ENCODE data around the gene PTPRD. TPM values are rescaled to one million over a fixed set of nuclear protein-coding genes. Genes with fewer than 3 reads are reported as not detected.

The PTPRD gene
- polyA plus RNA-seq, 4 donors: 2.1 to 5.6 (median 3.9) TPM

DNA sequence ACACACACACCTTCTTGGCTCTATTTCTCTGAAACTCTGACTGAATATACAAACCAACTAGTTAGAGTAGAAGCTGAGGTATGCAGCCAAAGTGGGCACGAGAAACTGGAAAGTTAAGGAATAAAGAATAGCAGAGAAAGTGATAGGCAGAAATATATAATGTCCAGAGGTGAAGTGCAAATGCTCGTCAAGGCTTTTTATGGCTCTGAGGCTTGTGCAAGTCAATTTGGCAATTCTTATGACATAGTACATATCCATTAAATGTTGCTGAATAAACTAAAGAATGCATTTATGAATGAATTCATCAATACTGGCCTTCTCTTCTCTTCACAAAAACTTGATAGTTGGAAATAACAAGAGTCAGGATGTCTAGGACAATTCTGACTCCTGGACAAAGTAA lies 2323.1 kb downstream of the PTPRD start:
- DNase-seq: peak in 1 of 2 donors; percentile 52
- no peaks in the 10 kb centered on the region for H3K9me3 ChIP-seq (ENCODE audit: control insufficient read depth in 2 of 2, insufficient read depth in 1 of 2, low read depth in 1 of 2, low read length in 1 of 2)
- no peaks in the 10 kb centered on the region for H3K27me3 ChIP-seq (ENCODE audit: control insufficient read depth in 3 of 3, insufficient read depth in 3 of 3, low read length in 3 of 3)
- no peak overlapping the region for H3K27ac ChIP-seq (ENCODE audit: low read depth in 1 of 3, low read length in 2 of 3)
- 37 to 53% (median 52%) methylated on average over 2 of the region's 2 CpGs for WGBS, 3 donors
- peaks cover 0 to 20% (median 3%) of the 10 kb centered on the region in 3 donors for H3K4me1 ChIP-seq (ENCODE audit: control insufficient read depth in 3 of 3, insufficient read depth in 2 of 3, low read depth in 1 of 3, low read length in 2 of 3)
- H3K4me3 ChIP-seq (ENCODE audit: low read depth in 1 of 3, low read length in 3 of 3): no peak overlapping the region
- FAIRE-seq: no peak
- H3K36me3 ChIP-seq (ENCODE audit: control insufficient read depth in 3 of 3, insufficient read depth in 2 of 3, low read depth in 1 of 3, low read length in 3 of 3): no peaks in the 10 kb centered on the region

DNA sequence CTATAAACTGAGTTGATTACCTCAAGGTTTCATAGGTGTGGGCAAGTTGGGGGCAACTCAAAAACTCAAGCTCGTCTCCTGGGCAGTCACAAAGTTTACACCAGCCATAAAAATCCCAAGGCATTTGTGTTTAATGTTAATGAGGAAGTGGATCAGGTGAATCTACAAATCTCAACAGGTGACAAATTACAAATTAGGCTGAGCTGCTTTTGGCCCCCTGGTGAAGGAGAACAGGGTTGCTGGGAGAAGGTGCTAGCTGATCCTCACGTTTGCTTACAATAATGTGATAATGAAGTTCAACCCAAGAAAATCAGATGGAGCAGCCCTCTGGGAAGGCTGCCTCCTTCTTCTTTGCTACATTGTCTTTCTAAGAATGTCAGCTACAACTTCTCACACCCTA lies 2324.8 kb downstream of the PTPRD start:
- WGBS, 3 donors: 12 to 42% (median 20%) methylated on average over 2 of the region's 2 CpGs
- Histone ChIP-seq H3K36me3 (ENCODE audit: control insufficient read depth in 3 of 3, insufficient read depth in 2 of 3, low read depth in 1 of 3, low read length in 3 of 3) (no peaks in the 10 kb centered on the region), H3K4me1 (ENCODE audit: control insufficient read depth in 3 of 3, insufficient read depth in 2 of 3, low read depth in 1 of 3, low read length in 2 of 3) (peaks cover 0 to 20% (median 3%) of the 10 kb centered on the region in 3 donors), H3K27me3 (ENCODE audit: control insufficient read depth in 3 of 3, insufficient read depth in 3 of 3, low read length in 3 of 3) (no peaks in the 10 kb centered on the region), H3K4me3 (ENCODE audit: low read depth in 1 of 3, low read length in 3 of 3) (no peak overlapping the region), H3K9me3 (ENCODE audit: control insufficient read depth in 2 of 2, insufficient read depth in 1 of 2, low read depth in 1 of 2, low read length in 1 of 2) (no peaks in the 10 kb centered on the region), H3K27ac (ENCODE audit: low read depth in 1 of 3, low read length in 2 of 3) (peak overlapping the region; percentile 27 to 78 (median 36))
- DNase-seq (peak in 1 of 2 donors; percentile 39), FAIRE-seq (no peak)

DNA sequence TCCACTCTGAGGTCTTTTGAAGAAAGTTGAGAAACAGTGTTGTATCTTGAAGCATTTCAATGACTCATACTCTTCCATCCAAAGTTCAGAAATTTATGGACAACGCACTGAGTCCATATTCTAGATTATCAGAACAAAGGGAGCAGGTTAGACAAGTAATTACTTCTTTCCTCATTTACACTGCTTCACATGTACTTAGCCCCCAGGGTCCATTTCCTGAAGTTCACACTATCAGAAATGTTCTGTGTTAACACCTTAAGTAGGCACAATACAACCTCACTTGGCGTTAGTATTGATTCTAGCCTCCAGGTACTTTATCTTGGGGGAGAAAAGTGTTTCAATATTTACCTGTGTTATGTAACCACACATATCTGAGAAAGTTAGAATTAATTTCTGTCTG lies 2325.3 kb downstream of the PTPRD start:
- no peak overlapping the region for H3K27ac ChIP-seq (ENCODE audit: low read depth in 1 of 3, low read length in 2 of 3)
- peak; percentile 87 for FAIRE-seq

DNA sequence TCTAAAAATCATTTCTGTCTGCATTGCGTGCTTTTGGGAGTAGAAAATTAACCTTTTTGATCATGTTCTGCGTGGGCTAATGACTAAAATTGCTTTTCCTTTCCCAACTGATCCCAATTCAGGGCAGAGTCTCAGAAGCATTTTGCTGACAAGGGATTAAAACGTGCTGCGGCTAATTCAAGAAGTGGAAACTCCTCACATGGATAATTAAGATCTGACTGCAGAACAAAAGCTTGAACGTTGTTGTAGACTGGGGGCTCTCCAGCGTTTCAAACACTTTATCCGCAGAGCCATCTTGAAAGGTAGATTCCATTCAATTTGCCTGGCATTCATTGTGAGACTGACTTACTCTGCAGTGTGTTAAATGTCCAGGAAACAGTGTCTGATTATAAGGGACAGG lies 2327.9 kb downstream of the PTPRD start:
- FAIRE-seq (no peak), DNase-seq (no peak)
- Histone ChIP-seq H3K36me3 (ENCODE audit: control insufficient read depth in 3 of 3, insufficient read depth in 2 of 3, low read depth in 1 of 3, low read length in 3 of 3) (no peaks in the 10 kb centered on the region), H3K4me1 (ENCODE audit: control insufficient read depth in 3 of 3, insufficient read depth in 2 of 3, low read depth in 1 of 3, low read length in 2 of 3) (peaks cover 3 to 20% (median 3%) of the 10 kb centered on the region in 3 donors), H3K27me3 (ENCODE audit: control insufficient read depth in 3 of 3, insufficient read depth in 3 of 3, low read length in 3 of 3) (no peaks in the 10 kb centered on the region), H3K27ac (ENCODE audit: low read depth in 1 of 3, low read length in 2 of 3) (no peak overlapping the region), H3K4me3 (ENCODE audit: low read depth in 1 of 3, low read length in 3 of 3) (no peak overlapping the region), H3K9me3 (ENCODE audit: control insufficient read depth in 2 of 2, insufficient read depth in 1 of 2, low read depth in 1 of 2, low read length in 1 of 2) (no peaks in the 10 kb centered on the region)
- WGBS, 3 donors: 75 to 84% (median 82%) methylated on average over 7 of the region's 7 CpGs

More for the DNA sequence above, 2325.3 kb downstream of the PTPRD start:
- peak; percentile 93 for DNase-seq
- peaks cover 0 to 20% (median 3%) of the 10 kb centered on the region in 3 donors for H3K4me1 ChIP-seq (ENCODE audit: control insufficient read depth in 3 of 3, insufficient read depth in 2 of 3, low read depth in 1 of 3, low read length in 2 of 3)
- 12 to 53% (median 30%) methylated on average over 2 of the region's 2 CpGs for WGBS, 3 donors
- no peaks in the 10 kb centered on the region for H3K36me3 ChIP-seq (ENCODE audit: control insufficient read depth in 3 of 3, insufficient read depth in 2 of 3, low read depth in 1 of 3, low read length in 3 of 3)
- H3K9me3 ChIP-seq (ENCODE audit: control insufficient read depth in 2 of 2, insufficient read depth in 1 of 2, low read depth in 1 of 2, low read length in 1 of 2): no peaks in the 10 kb centered on the region
- no peak overlapping the region for H3K4me3 ChIP-seq (ENCODE audit: low read depth in 1 of 3, low read length in 3 of 3)
- H3K27me3 ChIP-seq (ENCODE audit: control insufficient read depth in 3 of 3, insufficient read depth in 3 of 3, low read length in 3 of 3): no peaks in the 10 kb centered on the region

DNA sequence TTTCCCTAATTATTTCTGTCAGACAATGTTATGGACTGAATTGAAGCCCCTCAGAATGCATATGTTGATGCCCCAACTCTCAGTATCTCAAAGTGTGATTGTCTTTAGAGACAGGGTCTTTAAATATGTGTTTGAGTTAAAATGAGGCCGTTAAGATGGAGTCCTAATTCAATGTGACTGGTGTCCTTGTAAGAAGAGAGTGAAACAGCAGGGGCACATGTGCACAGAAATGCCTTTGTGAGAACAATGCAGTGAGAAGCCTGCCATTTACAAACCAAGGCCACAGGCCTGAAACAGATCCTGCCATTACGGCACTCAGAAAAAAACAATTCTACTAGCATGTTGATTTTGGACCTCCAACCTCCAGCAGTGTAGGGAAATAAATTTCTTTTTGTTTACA lies 2330.3 kb downstream of the PTPRD start:
- no peak for DNase-seq
- H3K36me3 ChIP-seq (ENCODE audit: control insufficient read depth in 3 of 3, insufficient read depth in 2 of 3, low read depth in 1 of 3, low read length in 3 of 3): no peaks in the 10 kb centered on the region
- no peaks in the 10 kb centered on the region for H3K27me3 ChIP-seq (ENCODE audit: control insufficient read depth in 3 of 3, insufficient read depth in 3 of 3, low read length in 3 of 3)
- no peak overlapping the region for H3K4me3 ChIP-seq (ENCODE audit: low read depth in 1 of 3, low read length in 3 of 3)
- H3K27ac ChIP-seq (ENCODE audit: low read depth in 1 of 3, low read length in 2 of 3): no peak overlapping the region
- H3K9me3 ChIP-seq (ENCODE audit: control insufficient read depth in 2 of 2, insufficient read depth in 1 of 2, low read depth in 1 of 2, low read length in 1 of 2): no peaks in the 10 kb centered on the region
- peaks cover 0 to 6% (median 5%) of the 10 kb centered on the region in 3 donors for H3K4me1 ChIP-seq (ENCODE audit: control insufficient read depth in 3 of 3, insufficient read depth in 2 of 3, low read depth in 1 of 3, low read length in 2 of 3)
- no peak for FAIRE-seq
- 66 to 91% (median 82%) methylated on average over 2 of the region's 2 CpGs for WGBS, 3 donors

DNA sequence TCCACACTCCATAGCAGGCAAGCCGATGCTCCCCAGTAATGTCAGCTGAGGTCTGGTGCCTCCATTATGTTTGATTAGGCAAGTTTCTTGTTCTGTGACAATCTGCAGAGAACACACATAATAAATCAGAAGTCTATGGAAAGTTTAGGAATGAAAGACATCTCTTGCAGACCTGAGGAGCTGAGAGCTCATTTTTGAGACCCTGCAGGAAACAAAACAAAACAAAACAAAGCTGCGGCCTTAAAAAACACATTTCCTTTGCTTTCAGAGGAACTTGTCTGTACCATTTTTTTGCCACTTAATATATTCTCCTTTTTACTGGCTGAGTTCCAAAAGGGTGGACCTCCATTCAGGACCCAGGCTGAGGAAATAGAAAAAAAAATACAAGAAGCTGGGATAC lies 2332.0 kb downstream of the PTPRD start:
- FAIRE-seq (no peak), DNase-seq (no peak)
- Histone ChIP-seq H3K36me3 (ENCODE audit: control insufficient read depth in 3 of 3, insufficient read depth in 2 of 3, low read depth in 1 of 3, low read length in 3 of 3) (no peaks in the 10 kb centered on the region), H3K27me3 (ENCODE audit: control insufficient read depth in 3 of 3, insufficient read depth in 3 of 3, low read length in 3 of 3) (no peaks in the 10 kb centered on the region), H3K4me1 (ENCODE audit: control insufficient read depth in 3 of 3, insufficient read depth in 2 of 3, low read depth in 1 of 3, low read length in 2 of 3) (peaks cover 0 to 5% (median under 1%) of the 10 kb centered on the region in 3 donors), H3K27ac (ENCODE audit: low read depth in 1 of 3, low read length in 2 of 3) (no peak overlapping the region), H3K4me3 (ENCODE audit: low read depth in 1 of 3, low read length in 3 of 3) (no peak overlapping the region), H3K9me3 (ENCODE audit: control insufficient read depth in 2 of 2, insufficient read depth in 1 of 2, low read depth in 1 of 2, low read length in 1 of 2) (peaks cover 0 to 7% of the 10 kb centered on the region in 2 donors)
- 70 to 95% (median 85%) methylated on average over 2 of the region's 2 CpGs for WGBS, 3 donors

DNA sequence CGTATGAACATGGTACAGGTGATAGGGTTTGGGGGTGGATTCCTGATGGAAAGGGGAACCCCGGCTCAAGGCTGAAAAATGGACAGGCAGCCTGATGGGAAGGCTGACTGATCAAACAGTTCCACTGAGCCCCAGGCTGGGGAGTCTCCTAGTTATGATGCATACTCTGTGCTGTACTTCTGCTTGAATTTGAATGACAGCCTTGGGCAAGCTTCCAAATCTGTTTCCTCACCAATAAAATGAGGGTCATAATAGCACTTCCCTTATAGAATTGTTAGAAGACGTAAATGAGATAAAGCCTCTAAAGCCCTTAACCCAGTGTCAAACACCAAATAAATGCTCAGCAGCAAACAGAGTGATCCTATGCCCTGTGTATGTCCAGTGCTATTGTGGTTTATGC lies 2334.8 kb downstream of the PTPRD start:
- H3K4me1 ChIP-seq (ENCODE audit: control insufficient read depth in 3 of 3, insufficient read depth in 2 of 3, low read depth in 1 of 3, low read length in 2 of 3): peaks cover 0 to 7% (median 5%) of the 10 kb centered on the region in 3 donors
- no peaks in the 10 kb centered on the region for H3K36me3 ChIP-seq (ENCODE audit: control insufficient read depth in 3 of 3, insufficient read depth in 2 of 3, low read depth in 1 of 3, low read length in 3 of 3)
- H3K4me3 ChIP-seq (ENCODE audit: low read depth in 1 of 3, low read length in 3 of 3): no peak overlapping the region
- DNase-seq (no peak), FAIRE-seq (no peak)
- H3K9me3 ChIP-seq (ENCODE audit: control insufficient read depth in 2 of 2, insufficient read depth in 1 of 2, low read depth in 1 of 2, low read length in 1 of 2): peaks cover 0 to 16% of the 10 kb centered on the region in 2 donors
- 55 to 75% (median 57%) methylated on average over 3 of the region's 3 CpGs for WGBS, 3 donors
- no peak overlapping the region for H3K27ac ChIP-seq (ENCODE audit: low read depth in 1 of 3, low read length in 2 of 3)
- no peaks in the 10 kb centered on the region for H3K27me3 ChIP-seq (ENCODE audit: control insufficient read depth in 3 of 3, insufficient read depth in 3 of 3, low read length in 3 of 3)

DNA sequence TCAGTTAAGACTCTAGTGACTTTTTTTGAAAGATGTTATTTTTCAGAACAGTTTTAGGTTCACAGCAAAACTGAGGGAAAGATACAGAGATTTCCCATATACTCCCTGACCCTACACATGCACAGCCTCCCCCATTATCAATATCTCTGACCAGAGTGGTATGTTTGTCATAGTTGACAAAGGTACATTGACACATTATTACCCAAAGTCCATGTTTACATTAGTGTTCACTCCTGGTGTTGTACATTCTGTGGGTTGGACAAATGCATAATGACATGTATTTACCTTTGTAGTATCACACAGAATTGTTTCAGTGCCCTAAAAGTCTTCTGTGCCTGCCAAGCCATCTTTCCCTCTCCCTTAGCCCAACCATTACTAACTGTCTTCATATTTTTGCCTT lies 2342.6 kb downstream of the PTPRD start:
- Histone ChIP-seq H3K36me3 (ENCODE audit: control insufficient read depth in 3 of 3, insufficient read depth in 2 of 3, low read depth in 1 of 3, low read length in 3 of 3) (no peaks in the 10 kb centered on the region), H3K4me3 (ENCODE audit: low read depth in 1 of 3, low read length in 3 of 3) (no peak overlapping the region), H3K27ac (ENCODE audit: low read depth in 1 of 3, low read length in 2 of 3) (no peak overlapping the region), H3K4me1 (ENCODE audit: control insufficient read depth in 3 of 3, insufficient read depth in 2 of 3, low read depth in 1 of 3, low read length in 2 of 3) (peaks cover 0 to 1% (median 0%) of the 10 kb centered on the region in 3 donors), H3K27me3 (ENCODE audit: control insufficient read depth in 3 of 3, insufficient read depth in 3 of 3, low read length in 3 of 3) (no peaks in the 10 kb centered on the region), H3K9me3 (ENCODE audit: control insufficient read depth in 2 of 2, insufficient read depth in 1 of 2, low read depth in 1 of 2, low read length in 1 of 2) (peaks cover 0 to 4% of the 10 kb centered on the region in 2 donors)
- DNase-seq: peak; percentile 26 to 64
- FAIRE-seq: no peak

DNA sequence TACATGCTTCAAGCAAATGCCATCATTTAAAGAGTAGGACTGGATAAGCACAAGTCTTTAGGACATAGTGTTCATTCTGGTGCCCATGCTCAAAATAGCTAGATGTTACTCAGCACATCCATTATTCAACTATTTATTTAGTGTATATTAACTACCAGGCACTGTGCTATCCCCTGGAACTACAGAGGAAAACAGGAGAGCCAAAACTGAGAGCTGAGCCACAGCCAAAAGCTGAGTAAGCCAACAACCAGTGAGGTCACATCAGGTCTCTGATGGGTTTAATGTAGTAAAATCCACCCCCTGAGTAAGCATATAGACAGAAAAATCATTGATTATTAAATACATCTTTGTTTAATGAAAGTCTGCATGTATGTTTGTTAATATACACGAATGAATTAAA lies 2343.9 kb downstream of the PTPRD start:
- no peak for DNase-seq
- no peak for FAIRE-seq
- H3K27ac ChIP-seq (ENCODE audit: low read depth in 1 of 3, low read length in 2 of 3): no peak overlapping the region
- no peaks in the 10 kb centered on the region for H3K9me3 ChIP-seq (ENCODE audit: control insufficient read depth in 2 of 2, insufficient read depth in 1 of 2, low read depth in 1 of 2, low read length in 1 of 2)
- 46 to 84% (median 52%) methylated on average over 1 of the region's 1 CpG for WGBS, 3 donors
- no peaks in the 10 kb centered on the region for H3K36me3 ChIP-seq (ENCODE audit: control insufficient read depth in 3 of 3, insufficient read depth in 2 of 3, low read depth in 1 of 3, low read length in 3 of 3)
- no peaks in the 10 kb centered on the region for H3K27me3 ChIP-seq (ENCODE audit: control insufficient read depth in 3 of 3, insufficient read depth in 3 of 3, low read length in 3 of 3)
- H3K4me1 ChIP-seq (ENCODE audit: control insufficient read depth in 3 of 3, insufficient read depth in 2 of 3, low read depth in 1 of 3, low read length in 2 of 3): no peaks in the 10 kb centered on the region
- no peak overlapping the region for H3K4me3 ChIP-seq (ENCODE audit: low read depth in 1 of 3, low read length in 3 of 3)
